GM23338 (cell line): Measurements from ENCODE around the gene ORAI2. TPM values are rescaled to one million over a fixed set of nuclear protein-coding genes. Genes with fewer than 3 reads are reported as not detected.

ENCODE experiments used
- ATAC-seq: fragments of 200-7000 bp; cut with Tn5 transposase; 3 replicates; pipeline ENCODE4 v1.9.1; 2020
- DNase-seq: peaks from one replicate; pipeline ENCODE4 v3.0.0-alpha.2; 2015; ENCODE audit warnings: low spot score
- H2AFZ ChIP-seq: fragments of 200-600 bp; sonication (generic); 2 replicates; pipeline ENCODE4 v1.8.0; 2016; ENCODE audit warnings: antibody characterized with exemption, mild to moderate bottlenecking, moderate library complexity
- H3F3A ChIP-seq: fragments of 200-600 bp; sonication (generic); replicated peaks from 2 replicates; pipeline ENCODE4 v1.8.0; 2017; ENCODE audit warnings: antibody characterized with exemption, mixed run types, low read depth
- H3K27ac ChIP-seq: fragments of 200-600 bp; sonication (generic); 2 replicates; pipeline ENCODE4 v1.6.1; 2016; ENCODE audit warnings: low read depth
- H3K27me3 ChIP-seq: fragments of 200-600 bp; sonication (generic); 2 replicates; pipeline ENCODE4 v1.8.0; 2016; ENCODE audit warnings: mild to moderate bottlenecking, mixed run types, moderate library complexity; ENCODE audit not compliant: insufficient read depth
- H3K36me3 ChIP-seq: fragments of 200-600 bp; sonication (generic); 2 replicates; pipeline ENCODE4 v1.8.0; 2016; ENCODE audit warnings: mild to moderate bottlenecking; ENCODE audit not compliant: insufficient read depth
- H3K4me1 ChIP-seq: fragments of 200-600 bp; sonication (generic); 2 replicates; pipeline ENCODE4 v1.8.0; 2016; ENCODE audit warnings: mild to moderate bottlenecking, moderate library complexity; ENCODE audit not compliant: insufficient read depth
- H3K4me2 ChIP-seq: fragments of 200-600 bp; sonication (generic); 2 replicates; pipeline ENCODE4 v1.7.1; 2017; ENCODE audit warnings: mixed run types
- H3K4me3 ChIP-seq: fragments of 200-600 bp; sonication (generic); 2 replicates; pipeline ENCODE4 v1.6.1; 2016; ENCODE audit warnings: mixed run types
- H3K79me2 ChIP-seq: fragments of 200-600 bp; sonication (generic); replicated peaks from 2 replicates; pipeline ENCODE4 v1.8.0; 2017; ENCODE audit warnings: mild to moderate bottlenecking; ENCODE audit not compliant: insufficient read depth
- H3K9me2 ChIP-seq: fragments of 200-600 bp; sonication (generic); 2 replicates; pipeline ENCODE4 v1.8.0; 2017; ENCODE audit not compliant: insufficient read depth
- H4K20me1 ChIP-seq: fragments of 200-600 bp; sonication (generic); replicated peaks from 2 replicates; pipeline ENCODE4 v1.8.0; 2017; ENCODE audit warnings: mild to moderate bottlenecking; ENCODE audit not compliant: insufficient read depth
- H3K27ac Mint-ChIP-seq: 2 replicates; pipeline ENCODE4 v1.8.0; 2020; ENCODE audit warnings: inconsistent platforms, mild to moderate bottlenecking, moderate library complexity, mixed read lengths
- H3K27me3 Mint-ChIP-seq: 3 replicates; pipeline ENCODE4 v1.8.0; 2022; ENCODE audit warnings: low read depth, mild to moderate bottlenecking, moderate library complexity, mixed read lengths, inconsistent platforms; ENCODE audit not compliant: insufficient read depth, poor library complexity
- H3K36me3 Mint-ChIP-seq: 3 replicates; pipeline ENCODE4 v1.8.0; 2021; ENCODE audit warnings: low read depth, mild to moderate bottlenecking, inconsistent platforms, moderate library complexity, mixed read lengths
- H3K4me1 Mint-ChIP-seq: 3 replicates; pipeline ENCODE4 v1.8.0; 2020; ENCODE audit warnings: mild to moderate bottlenecking, inconsistent platforms, mixed read lengths
- H3K4me3 Mint-ChIP-seq: 3 replicates; pipeline ENCODE4 v1.8.0; 2021; ENCODE audit warnings: moderate library complexity, mild to moderate bottlenecking, inconsistent platforms, mixed read lengths
- H3K9me3 Mint-ChIP-seq: 3 replicates; pipeline ENCODE4 v1.8.0; 2020; ENCODE audit warnings: moderate library complexity, mild to moderate bottlenecking, inconsistent platforms, mixed read lengths
- CREB1 ChIP-seq: fragments of 250-450 bp; sonication (Bioruptor Pico); IDR thresholded peaks from 2 replicates; pipeline ENCODE4 v1.5.0; 2020; ENCODE audit warnings: low read depth, mild to moderate bottlenecking, moderate library complexity
- CTCF ChIP-seq, 2 experiments: fragments of 200-600 bp in 1 of 2; sonication (generic) in 1 of 2; conservative IDR thresholded peaks; 2 replicates each; pipeline versions ENCODE4 v1.5.1 to v1.6.1; 2016 to 2017; ENCODE audit warnings: antibody characterized with exemption in 2 of 2, low read depth in 2 of 2, mild to moderate bottlenecking in 2 of 2, moderate library complexity in 1 of 2
- ETS1 ChIP-seq: IDR thresholded peaks from 2 replicates; pipeline ENCODE4 v1.6.1; 2016; ENCODE audit warnings: antibody characterized with exemption
- EZH2 ChIP-seq: fragments of 200-600 bp; sonication (generic); IDR thresholded peaks from one replicate; pipeline ENCODE4 v1.8.0; 2017; ENCODE audit warnings: antibody characterized with exemption, mild to moderate bottlenecking, low read depth; ENCODE audit not compliant: unreplicated experiment
- EZH2phosphoT487 ChIP-seq: fragments of 200-600 bp; sonication (generic); IDR thresholded peaks from one replicate; pipeline ENCODE4 v1.8.1; 2018; ENCODE audit warnings: antibody characterized with exemption; ENCODE audit not compliant: unreplicated experiment
- JUNB ChIP-seq: IDR thresholded peaks from one replicate; pipeline ENCODE4 v1.6.1; 2016; ENCODE audit warnings: antibody characterized with exemption; ENCODE audit not compliant: unreplicated experiment
- NANOG ChIP-seq: IDR thresholded peaks from 2 replicates; pipeline ENCODE4 v1.6.1; 2016; ENCODE audit warnings: antibody characterized with exemption, borderline replicate concordance
- POLR2AphosphoS5 ChIP-seq: IDR thresholded peaks from 2 replicates; pipeline ENCODE4 v1.6.1; 2016; ENCODE audit warnings: antibody characterized with exemption, low read depth
- REST ChIP-seq: IDR thresholded peaks from one replicate; pipeline ENCODE4 v1.6.1; 2018; ENCODE audit warnings: antibody characterized with exemption; ENCODE audit not compliant: unreplicated experiment
- STAT1 ChIP-seq: IDR thresholded peaks from one replicate; pipeline ENCODE4 v1.6.1; 2016; ENCODE audit warnings: antibody characterized with exemption; ENCODE audit not compliant: unreplicated experiment
- ZNF114 ChIP-seq: fragments of 250-450 bp; sonication (Bioruptor Pico); IDR thresholded peaks from 2 replicates; pipeline ENCODE4 v1.5.0; 2020; ENCODE audit warnings: mild to moderate bottlenecking, moderate library complexity
- ZNF331 ChIP-seq: fragments of 250-450 bp; sonication (Bioruptor Pico); IDR thresholded peaks from 2 replicates; pipeline ENCODE4 v1.5.0; 2020; ENCODE audit warnings: low read depth, mild to moderate bottlenecking, moderate library complexity
- ZNF462 ChIP-seq: fragments of 250-450 bp; sonication (Bioruptor Pico); IDR thresholded peaks from 2 replicates; pipeline ENCODE4 v1.5.0; 2020; ENCODE audit warnings: mild to moderate bottlenecking, moderate library complexity
- polyA plus RNA-seq: library from polyadenylated mRNA; unstranded; fragments of >200 nt; fragmentation: Nextera tagmentation; extraction: Ambion mirVana; gene quantifications from 2 replicates; pipeline ENCODE4 v1.2.1, GENCODE V29; 2016
- total RNA-seq: library from RNA; depleted of rRNA; stranded (reverse); fragments of >200 nt; shearing (Covaris generic); gene quantifications from 2 replicates; pipeline ENCODE4 v1.2.3, GENCODE V29; 2014

ORAI2 gene
- total and polyA plus RNA-seq, 2 experiments from 2014 or later, result 6.6 to 33.8 TPM

- Mint-ChIP-seq H3K4me1 (peaks cover 30% of the 10 kb centered on the region), H3K36me3 (peaks cover 21% of the 10 kb centered on the region), H3K27ac (no peak overlapping the region), H3K4me3 (no peak overlapping the region), H3K27me3 (peaks cover 12% of the 10 kb centered on the region), H3K9me3 (no peaks in the 10 kb centered on the region)
- Histone ChIP-seq H3F3A (peaks cover 6% of the 10 kb centered on the region; the same call in 1 of the 2 replicates), H3K4me1 (peaks cover 13% of the 10 kb centered on the region), H3K27me3 (no peaks in the 10 kb centered on the region), H4K20me1 (no peaks in the 10 kb centered on the region; the same call in 1 of the 2 replicates), H2AFZ (no peak overlapping the region), H3K27ac (no peak overlapping the region; the same call in 1 of the 2 replicates), H3K79me2 (no peaks in the 10 kb centered on the region), H3K36me3 (0 out of 2 replicates have a peak, but pooled peaks cover 4% of the 10 kb centered on the region), H3K9me2 (no peaks in the 10 kb centered on the region), H3K4me2 (no peak overlapping the region), H3K4me3 (no peak overlapping the region)
- DNase-seq (no peak), ATAC-seq (no peak)
- TF ChIP-seq ZNF462 (CRISPR knock-in tag), result no peak
- no peak for TF ChIP-seq STAT1
- TF ChIP-seq NANOG, result no peak
- TF ChIP-seq ZNF331 (CRISPR knock-in tag), result no peak
- TF ChIP-seq EZH2, result no peak
- no peak for TF ChIP-seq EZH2phosphoT487
- no peak for TF ChIP-seq CREB1 (CRISPR knock-in tag)
- TF ChIP-seq JUNB, result no peak
- TF ChIP-seq CTCF (conservative IDR thresholded peaks at IDR 0.05; ENCODE audit: low read depth in 2 of 2), result no peak
- TF ChIP-seq REST, result no peak
- TF ChIP-seq POLR2AphosphoS5, result no peak
- TF ChIP-seq ETS1, result no peak
- TF ChIP-seq ZNF114, result no peak
Observed at GRCh38 chr7:102427019-102427405, 6.4 kb upstream of the ORAI2 start.
